Anterior cingulate cortex (tissue), 58 donors: ENCODE results near the gene NFATC2IP.
"Not testable (repeated sequence)": the region's sequence is repeated elsewhere in the genome, so short reads cannot be mapped to it uniquely, and the experiment has no call there.

Source experiments
- DNase-seq, 58 donors: peaks; one replicate each; lab custom pipeline; 2025; lab: John Stamatoyannopoulos, UW

NFATC2IP gene

DNA sequence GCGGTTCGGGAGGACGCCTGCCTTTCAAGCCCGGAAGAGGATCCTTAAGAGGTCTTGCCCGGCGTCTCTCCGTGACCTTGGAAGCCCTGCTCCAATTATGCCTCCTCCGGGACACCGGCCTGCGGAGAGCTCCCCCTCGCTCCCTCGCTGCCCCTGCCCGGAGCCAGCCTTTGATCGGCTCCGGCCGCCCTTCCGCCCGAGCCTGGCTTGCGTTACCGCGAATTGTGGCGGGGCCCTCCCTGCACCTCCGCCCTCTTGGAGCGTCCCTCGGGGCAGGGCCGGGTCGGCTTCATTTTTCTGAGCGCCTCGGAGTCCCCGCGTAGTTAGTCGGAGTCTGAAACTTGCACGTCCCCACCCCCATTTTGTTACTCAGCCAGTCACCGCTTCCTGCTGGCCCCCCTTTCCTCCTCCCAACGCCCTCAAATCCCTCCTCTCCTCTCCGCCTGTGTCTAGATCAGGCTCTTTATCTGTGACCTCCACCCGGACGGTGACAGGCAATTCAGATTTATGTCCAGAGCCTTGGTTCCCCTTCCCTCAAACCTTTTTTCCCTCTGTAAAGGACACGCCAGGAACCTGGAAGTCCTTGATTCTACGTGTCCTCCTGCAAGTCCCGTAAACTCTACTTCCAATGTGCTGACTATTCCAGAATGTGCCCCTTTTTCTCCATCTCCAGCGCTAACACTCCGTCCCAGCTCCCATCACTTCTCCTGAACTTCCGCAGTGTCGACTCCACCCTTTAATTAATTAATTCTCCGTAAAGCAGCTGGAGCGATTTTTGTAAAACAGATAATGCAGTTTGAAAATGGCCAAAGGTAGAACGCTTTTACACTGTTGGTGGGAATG, 25.1 kb upstream of the NFATC2IP start:
- DNase-seq, result peak in 37 of 58 donors; percentile 28 to 83 (median 66)

DNA sequence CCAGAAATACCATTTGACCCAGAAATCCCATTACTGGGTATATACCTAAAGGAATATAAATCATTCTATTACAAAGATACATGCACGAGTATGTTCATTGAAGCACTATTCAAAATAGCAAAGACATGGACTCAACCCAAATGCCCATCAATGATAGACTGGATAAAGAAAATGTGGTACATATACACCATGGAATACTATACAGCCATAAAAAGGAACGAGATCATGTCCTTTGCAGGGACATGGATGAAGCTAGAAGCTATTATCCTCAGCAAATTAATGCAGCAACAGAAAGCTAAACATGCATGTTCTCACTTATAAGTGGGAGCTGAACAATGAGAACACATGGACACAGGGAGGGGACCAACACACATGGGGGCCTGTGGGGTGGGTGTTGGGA, 24.5 kb upstream of the NFATC2IP start:
- not testable (repeated sequence) for DNase-seq

DNA sequence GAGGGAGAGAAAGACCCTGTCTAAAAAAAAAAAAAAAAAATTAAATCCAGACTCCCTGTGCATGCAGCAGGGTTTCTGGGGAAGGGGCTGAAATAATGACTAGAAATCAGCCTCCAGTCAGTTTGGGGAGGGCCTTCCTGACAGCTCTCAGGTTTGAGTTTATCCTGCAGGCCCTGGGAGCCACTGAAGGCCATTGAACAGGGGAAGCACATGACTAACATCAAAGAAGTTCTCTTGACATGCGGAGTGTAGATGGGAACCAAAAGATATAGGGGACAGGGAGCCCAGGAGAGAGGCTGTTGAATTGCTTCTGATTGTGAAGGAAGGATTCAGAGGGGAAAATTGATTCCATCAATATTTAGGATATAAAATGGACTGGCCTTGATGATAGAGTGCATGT, 22.9 kb upstream of the NFATC2IP start:
- no peak for DNase-seq

DNA sequence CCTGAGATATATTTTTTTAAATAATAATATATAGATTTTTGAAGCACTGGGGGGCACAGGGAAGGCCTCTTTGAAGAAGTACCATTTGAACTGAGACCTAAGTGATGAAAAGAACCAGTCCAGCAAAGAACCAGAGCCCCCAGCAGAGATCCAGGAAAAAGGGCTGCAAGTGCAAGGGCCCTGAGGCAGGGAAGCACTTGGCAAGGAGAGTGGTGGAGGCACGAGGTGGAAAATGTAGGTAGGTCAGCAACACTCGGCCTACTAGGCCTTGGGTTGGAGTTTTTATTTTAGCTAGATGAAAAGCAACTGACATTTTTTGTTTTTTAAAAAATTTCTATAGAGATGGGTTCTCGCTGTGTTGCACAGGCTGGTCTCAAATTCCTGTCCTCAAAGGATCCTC, 20.5 kb upstream of the NFATC2IP start:
- DNase-seq, result no peak

DNA sequence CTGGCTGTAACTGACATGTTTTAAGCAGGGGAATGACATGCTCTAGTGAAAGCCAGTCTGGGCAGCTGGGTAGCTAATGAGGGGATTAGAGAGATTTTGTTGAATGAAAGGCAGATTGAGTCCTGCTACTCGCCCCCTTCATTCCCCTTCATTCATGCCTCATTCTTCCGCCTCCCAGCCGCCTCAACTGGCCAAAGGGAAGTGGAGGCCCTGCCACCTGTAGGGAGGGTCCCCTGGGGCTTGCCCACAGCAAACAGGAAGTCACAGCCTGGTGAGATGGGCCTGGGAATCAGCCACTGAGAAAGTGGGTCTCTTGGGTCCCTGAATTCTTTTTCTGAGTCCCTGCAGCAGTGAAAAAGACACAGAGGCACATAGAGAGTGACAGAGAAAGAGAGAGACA, 20.1 kb upstream of the NFATC2IP start:
- no peak for DNase-seq

DNA sequence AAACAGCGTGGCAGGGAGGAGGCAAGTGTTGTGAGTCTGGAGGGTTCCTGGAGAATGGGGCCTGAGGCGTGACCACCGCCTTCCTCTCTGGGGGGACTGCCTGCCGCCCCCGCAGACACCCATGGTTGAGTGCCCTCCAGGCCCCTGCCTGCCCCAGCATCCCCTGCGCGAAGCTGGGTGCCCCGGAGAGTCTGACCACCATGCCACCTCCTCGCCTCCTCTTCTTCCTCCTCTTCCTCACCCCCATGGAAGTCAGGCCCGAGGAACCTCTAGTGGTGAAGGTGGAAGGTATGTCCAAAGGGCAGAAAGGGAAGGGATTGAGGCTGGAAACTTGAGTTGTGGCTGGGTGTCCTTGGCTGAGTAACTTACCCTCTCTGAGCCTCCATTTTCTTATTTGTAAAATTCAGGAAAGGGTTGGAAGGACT, 18.9 kb upstream of the NFATC2IP start, which contains the start of gene CD19:
Gene CD19, plus strand, starts transcription at position 171 of the 425 bp plus-strand sequence. Its CDS starts 30 bp downstream, at position 201.
- no peak for DNase-seq

DNA sequence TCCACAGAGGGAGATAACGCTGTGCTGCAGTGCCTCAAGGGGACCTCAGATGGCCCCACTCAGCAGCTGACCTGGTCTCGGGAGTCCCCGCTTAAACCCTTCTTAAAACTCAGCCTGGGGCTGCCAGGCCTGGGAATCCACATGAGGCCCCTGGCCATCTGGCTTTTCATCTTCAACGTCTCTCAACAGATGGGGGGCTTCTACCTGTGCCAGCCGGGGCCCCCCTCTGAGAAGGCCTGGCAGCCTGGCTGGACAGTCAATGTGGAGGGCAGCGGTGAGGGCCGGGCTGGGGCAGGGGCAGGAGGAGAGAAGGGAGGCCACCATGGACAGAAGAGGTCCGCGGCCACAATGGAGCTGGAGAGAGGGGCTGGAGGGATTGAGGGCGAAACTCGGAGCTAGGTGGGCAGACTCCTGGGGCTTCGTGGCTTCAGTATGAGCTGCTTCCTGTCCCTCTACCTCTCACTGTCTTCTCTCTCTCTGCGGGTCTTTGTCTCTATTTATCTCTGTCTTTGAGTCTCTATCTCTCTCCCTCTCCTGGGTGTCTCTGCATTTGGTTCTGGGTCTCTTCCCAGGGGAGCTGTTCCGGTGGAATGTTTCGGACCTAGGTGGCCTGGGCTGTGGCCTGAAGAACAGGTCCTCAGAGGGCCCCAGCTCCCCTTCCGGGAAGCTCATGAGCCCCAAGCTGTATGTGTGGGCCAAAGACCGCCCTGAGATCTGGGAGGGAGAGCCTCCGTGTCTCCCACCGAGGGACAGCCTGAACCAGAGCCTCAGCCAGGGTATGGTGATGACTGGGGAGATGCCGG, 18.2 kb upstream of the NFATC2IP start:
- DNase-seq, result no peak

DNA sequence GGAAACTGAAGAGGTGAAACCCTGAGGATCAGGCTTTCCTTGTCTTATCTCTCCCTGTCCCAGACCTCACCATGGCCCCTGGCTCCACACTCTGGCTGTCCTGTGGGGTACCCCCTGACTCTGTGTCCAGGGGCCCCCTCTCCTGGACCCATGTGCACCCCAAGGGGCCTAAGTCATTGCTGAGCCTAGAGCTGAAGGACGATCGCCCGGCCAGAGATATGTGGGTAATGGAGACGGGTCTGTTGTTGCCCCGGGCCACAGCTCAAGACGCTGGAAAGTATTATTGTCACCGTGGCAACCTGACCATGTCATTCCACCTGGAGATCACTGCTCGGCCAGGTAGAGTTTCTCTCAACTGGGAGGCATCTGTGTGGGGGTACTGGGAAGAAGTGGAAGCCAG, 17.6 kb upstream of the NFATC2IP start:
- no peak for DNase-seq

DNA sequence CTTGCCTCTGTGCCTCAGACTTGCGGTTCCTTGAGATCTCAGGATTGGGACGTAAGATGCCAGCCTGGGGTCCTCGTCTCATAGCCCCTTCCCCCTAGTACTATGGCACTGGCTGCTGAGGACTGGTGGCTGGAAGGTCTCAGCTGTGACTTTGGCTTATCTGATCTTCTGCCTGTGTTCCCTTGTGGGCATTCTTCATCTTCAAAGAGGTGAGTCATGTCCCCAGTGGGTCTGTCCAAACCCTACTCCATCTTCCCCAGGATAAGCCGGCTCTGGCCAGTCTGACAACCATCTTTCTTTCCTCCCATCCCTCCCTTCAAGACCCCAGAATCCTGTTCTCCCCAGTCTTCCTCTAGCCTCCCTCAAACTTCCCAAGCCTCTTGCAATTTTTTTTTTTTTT, 15.4 kb upstream of the NFATC2IP start:
- no peak for DNase-seq

DNA sequence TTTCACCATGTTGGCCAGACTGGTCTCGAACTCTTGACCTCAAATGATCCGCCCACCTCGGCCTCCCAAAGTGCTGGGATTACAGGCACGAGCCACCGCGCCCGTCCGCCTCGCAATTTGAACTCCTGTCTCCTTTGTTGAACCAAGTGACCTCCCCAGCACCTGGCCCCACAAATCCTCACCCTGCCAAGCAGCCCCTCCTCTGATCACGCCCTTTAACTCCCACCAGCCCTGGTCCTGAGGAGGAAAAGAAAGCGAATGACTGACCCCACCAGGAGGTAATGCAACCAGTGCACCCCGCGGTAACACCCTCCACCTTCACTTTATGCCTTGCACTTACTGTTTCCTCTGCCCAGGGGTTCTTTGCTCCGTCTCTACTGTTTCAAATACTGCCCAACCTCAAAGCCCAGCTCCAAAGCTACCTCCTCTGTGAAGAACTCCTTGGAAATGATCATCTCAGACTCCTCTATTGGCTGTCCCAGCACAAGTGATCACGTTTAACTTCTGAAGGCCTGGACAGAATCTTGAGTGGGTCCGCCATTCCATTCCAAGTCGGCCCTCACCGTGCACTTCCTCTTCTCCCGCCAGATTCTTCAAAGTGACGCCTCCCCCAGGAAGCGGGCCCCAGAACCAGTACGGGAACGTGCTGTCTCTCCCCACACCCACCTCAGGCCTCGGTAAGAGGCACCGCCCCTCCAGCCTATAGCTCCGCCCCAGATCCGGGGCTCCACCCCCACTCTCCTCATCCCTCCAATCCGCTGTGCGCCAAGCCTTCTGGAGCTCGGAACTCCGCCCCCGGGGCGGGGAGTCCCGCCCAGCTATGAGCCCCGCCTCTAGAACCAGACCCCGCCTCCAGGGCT, 14.6 kb upstream of the NFATC2IP start:
- DNase-seq, result peak in 48 of 58 donors; percentile 1 to 62 (median 36)

DNA sequence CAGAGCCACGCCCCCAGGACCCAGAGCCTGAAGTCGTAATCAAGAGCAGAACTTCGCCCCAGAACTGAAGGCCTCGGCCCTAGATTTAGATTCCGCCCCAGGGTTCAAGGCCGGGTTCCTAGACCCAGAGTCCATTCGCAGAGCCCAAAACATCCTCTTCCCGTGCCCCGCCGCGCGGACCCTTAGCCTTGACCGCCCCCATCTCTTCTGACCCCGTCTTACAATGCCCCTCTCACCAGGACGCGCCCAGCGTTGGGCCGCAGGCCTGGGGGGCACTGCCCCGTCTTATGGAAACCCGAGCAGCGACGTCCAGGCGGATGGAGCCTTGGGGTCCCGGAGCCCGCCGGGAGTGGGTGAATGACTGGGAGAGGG, 14.0 kb upstream of the NFATC2IP start:
- no peak for DNase-seq

DNA sequence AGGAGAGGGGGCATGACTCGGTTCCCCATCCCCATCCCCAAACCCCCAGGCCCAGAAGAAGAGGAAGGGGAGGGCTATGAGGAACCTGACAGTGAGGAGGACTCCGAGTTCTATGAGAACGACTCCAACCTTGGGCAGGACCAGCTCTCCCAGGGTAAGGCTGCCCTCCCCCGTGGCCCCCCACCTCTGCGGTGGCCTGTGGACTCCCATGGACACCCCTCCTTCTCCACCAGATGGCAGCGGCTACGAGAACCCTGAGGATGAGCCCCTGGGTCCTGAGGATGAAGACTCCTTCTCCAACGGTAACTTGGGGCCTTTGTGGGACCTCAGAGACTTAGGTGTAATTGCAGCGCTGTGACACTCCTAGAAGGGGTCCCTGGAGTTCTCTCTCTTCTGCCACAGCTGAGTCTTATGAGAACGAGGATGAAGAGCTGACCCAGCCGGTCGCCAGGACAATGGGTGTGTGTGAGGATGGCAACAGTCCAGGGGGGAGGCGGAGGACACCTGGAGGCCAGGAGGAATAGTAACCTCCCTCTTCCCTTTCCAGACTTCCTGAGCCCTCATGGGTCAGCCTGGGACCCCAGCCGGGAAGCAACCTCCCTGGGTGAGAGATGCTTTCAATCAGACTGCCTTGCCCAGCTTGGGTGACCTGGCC, 13.4 kb upstream of the NFATC2IP start:
- no peak for DNase-seq

DNA sequence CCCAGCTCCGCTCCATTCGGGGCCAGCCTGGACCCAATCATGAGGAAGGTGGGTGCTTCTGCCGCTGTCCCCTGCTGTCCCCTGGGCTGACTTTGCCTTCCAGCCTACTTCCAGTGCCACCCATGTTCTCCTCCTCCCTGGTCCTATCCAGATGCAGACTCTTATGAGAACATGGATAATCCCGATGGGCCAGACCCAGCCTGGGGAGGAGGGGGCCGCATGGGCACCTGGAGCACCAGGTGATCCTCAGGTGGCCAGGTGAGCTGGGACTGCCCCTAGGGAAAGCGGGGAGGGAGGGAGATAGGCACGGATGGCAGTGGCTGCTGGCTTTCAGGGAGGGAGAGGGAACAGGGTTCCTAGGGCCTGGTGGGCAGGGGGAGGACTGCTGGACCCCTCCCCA, 12.0 kb upstream of the NFATC2IP start:
- DNase-seq, result no peak

DNA sequence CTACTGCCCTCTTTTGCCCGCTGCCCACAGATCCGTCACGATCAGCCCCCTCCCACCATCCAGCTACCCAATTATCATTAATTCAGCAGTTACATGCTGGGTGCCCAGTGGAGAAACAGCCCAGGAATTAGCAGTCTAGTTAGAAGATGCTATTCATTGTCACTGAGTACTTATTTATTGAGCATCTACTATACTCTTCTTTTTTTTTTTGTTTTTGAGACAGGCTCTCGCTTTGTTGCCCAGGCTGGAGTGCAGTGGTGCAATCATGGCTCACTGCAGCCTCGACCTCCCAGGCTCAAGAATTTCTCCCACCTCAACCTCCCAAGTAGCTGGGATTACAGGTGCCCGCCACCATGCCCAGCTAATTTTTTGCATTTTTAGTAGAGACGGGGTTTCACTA, 10.9 kb upstream of the NFATC2IP start:
- not testable (repeated sequence) for DNase-seq

DNA sequence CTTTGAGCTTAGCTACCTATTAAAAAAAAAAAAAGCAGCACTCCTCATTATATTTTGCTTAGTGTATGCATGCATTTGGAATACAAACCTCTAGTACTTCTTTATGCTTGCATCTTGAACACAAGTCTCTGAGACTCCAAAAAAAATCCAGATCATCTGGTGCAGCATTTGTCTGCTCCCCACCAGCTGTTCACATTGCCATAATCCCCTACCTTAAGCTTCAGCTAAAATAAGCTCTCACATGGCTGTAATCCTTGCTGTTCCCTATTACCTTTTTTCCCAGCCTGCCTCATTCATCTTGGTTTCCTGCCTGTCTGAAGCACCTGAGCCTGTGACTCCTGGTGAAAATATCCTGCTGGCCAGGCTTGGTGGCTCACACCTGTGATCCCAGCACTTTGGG, 7.5 kb upstream of the NFATC2IP start:
- peak in 1 of 58 donors; percentile 1 for DNase-seq

DNA sequence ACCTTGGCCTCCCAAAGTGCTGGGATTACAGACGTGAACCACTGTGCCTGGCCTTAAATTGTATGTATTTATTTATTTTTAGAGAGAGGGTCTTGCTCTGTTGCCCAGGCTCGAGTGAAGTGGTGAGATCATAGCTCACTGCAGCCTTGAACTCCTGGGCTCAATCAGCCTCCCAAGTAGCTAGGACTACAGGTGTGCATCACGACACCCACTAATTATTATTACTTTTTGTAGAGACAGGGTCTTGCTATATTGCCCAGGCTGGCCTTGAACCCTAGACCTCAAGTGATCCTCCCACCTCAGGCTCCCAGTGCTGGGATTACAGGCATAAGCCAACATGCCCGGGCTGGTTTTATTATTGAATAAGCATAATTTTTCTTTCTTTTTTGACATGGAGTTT, 4.1 kb upstream of the NFATC2IP start:
- DNase-seq, result no peak

DNA sequence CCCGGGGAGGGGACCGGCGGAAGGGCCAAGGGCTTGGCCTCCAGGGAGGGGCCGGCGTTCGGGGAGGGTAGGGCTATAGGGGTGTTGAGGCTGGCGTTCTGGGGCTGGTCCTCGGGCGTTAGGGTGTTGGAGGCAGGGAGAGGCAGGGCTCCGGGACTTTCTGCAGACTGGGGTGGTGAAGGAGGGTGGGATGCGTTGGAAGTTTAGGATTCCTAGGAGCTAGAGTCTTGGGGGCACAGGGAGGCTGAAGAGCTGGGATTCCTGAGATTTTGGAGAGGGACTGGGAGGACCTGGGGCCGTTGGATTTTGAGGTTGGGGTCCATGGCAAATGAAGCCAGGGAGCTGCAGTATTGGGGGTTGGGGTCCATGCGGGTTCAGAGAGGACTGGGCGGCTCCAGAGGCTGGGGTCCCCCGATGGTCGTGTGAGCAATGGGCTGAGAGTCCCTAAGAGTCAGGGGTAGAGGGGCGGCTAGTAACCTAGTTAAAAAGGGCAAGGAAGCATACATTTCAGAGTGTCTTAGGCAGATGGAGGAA, 740 bp downstream of the NFATC2IP start:
- DNase-seq, result peak in 6 of 58 donors; percentile 8 to 44 (median 27)

DNA sequence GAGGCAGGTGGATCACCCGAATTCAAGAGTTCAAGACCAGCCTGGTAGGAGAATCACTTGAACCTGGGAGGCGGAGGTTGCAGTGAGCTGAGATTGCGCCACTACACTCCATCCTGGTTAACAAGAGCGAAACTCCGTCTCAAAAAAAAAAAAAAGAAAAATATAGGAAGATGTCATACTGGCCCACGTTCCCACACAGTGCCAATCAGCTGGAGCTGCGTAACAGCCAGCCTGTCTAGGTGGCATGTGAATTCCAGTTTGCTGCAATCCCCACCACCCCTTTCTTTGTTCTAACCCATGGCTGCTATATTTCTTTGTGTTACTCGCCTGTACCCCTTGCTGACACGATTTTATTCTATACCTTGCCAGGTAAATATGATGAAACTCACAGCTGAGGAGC, 7.5 kb downstream of the NFATC2IP start:
- DNase-seq, result no peak

DNA sequence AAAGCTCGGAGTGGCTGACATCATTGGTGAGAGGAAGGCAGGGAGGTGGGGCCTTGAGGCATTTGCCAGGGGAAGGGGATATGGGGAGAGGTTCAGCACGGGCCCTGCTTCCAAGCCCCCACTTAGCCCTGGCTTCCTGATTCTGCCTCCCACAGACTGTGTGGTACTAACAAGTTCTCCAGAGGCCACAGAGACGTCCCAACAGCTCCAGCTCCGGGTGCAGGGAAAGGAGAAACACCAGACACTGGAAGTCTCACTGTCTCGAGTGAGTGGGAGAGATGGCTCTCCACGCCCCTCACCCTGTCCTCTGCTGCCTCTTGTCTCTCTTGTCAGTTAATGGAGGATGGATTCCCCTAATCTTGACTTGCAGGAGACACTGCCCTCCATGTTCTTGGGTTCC, 8.1 kb downstream of the NFATC2IP start:
- no peak for DNase-seq

DNA sequence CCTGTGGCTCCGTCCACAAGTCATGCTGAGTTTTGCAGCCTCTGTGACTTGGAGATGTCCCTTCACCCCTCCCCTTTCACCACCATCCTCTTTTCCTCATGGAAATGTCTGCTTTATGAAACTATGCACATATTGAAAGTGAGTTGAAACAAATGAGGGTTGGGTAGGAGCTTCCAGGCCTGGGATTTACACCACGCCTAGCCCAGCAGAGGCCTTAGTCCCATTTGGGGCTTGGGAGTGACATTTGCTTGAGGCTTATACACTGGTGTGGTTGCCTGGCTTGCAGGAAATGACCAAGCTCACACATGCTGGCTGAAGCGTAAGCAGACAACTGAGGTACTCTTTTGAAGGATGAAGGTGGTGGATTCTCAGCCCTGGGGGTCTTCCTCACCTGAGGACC, 13.3 kb downstream of the NFATC2IP start:
- no peak for DNase-seq
